Bronchial epithelial cell (primary cell): Measurements from ENCODE around the gene TMEM165. TPM values are rescaled to one million over a fixed set of nuclear protein-coding genes. Genes with fewer than 3 reads are reported as not detected.

Source experiments
- DNase-seq: peaks from one replicate; pipeline ENCODE4 v3.0.0-alpha.2; 2010; ENCODE audit warnings: low read depth
- FAIRE-seq: peaks from 2 replicates; lab custom pipeline; 2011; peaks lifted over from hg19 to GRCh38; lab: Jason Lieb, UNC
- H3K27me3 ChIP-seq: 2 replicates; pipeline ENCODE4 v1.5.1; 2011; ENCODE audit warnings: low read length; ENCODE audit not compliant: control insufficient read depth, insufficient read depth
- H3K36me3 ChIP-seq: 2 replicates; pipeline ENCODE4 v1.5.1; 2011; ENCODE audit warnings: low read length; ENCODE audit not compliant: control insufficient read depth, insufficient read depth
- H3K4me3 ChIP-seq: 2 replicates; pipeline ENCODE4 v1.5.1; 2011; ENCODE audit warnings: mild to moderate bottlenecking, low read depth, low read length, control low read depth
- CTCF ChIP-seq: IDR thresholded peaks from 2 replicates; pipeline ENCODE4 v1.5.1; 2011; ENCODE audit warnings: mild to moderate bottlenecking, moderate library complexity, low read length, control low read depth, inconsistent platforms; ENCODE audit not compliant: insufficient read depth, severe bottlenecking
- total RNA-seq: library from RNA; depleted of rRNA; stranded (reverse); fragments of >200 nt; gene quantifications from 2 replicates; pipeline ENCODE4 v1.2.1, GENCODE V29; 2014

The TMEM165 gene
- total RNA-seq, 1 donor from 2014 or later, result 75.8 TPM

- H3K4me3 ChIP-seq, result no peak overlapping the region
- FAIRE-seq, result no peak
Observed at GRCh38 chr4:55399581-55399980, 3.8 kb downstream of the TMEM165 start.

GRCh38 chr4:55405073-55405472 is 9.3 kb downstream of the TMEM165 start:
- H3K4me3 ChIP-seq, result no peak overlapping the region
- peaks cover 14% of the 10 kb centered on the region for H3K36me3 ChIP-seq
- no peak for DNase-seq
- TF ChIP-seq CTCF, result no peak
- FAIRE-seq, result no peak
- H3K27me3 ChIP-seq, result no peaks in the 10 kb centered on the region

More at GRCh38 chr4:55399581-55399980, 3.8 kb downstream of the TMEM165 start:
- TF ChIP-seq CTCF, result no peak
- Histone ChIP-seq H3K36me3 (peaks cover 10% of the 10 kb centered on the region), H3K27me3 (no peaks in the 10 kb centered on the region)
- no peak for DNase-seq

- Histone ChIP-seq H3K36me3 (peaks cover 15% of the 10 kb centered on the region), H3K4me3 (no peak overlapping the region)
- no peak for FAIRE-seq
Observed at GRCh38 chr4:55406545-55406944, 10.8 kb downstream of the TMEM165 start.

GRCh38 chr4:55407119-55407518 is 11.4 kb downstream of the TMEM165 start:
- Histone ChIP-seq H3K4me3 (no peak overlapping the region), H3K27me3 (no peaks in the 10 kb centered on the region), H3K36me3 (peaks cover 18% of the 10 kb centered on the region)
- no peak for TF ChIP-seq CTCF
- no peak for DNase-seq
- FAIRE-seq, result no peak

More at GRCh38 chr4:55406545-55406944, 10.8 kb downstream of the TMEM165 start:
- no peak for DNase-seq
- no peak for TF ChIP-seq CTCF
- H3K27me3 ChIP-seq, result no peaks in the 10 kb centered on the region

- no peak for DNase-seq
- Histone ChIP-seq H3K4me3 (no peak overlapping the region), H3K27me3 (no peaks in the 10 kb centered on the region), H3K36me3 (peaks cover 18% of the 10 kb centered on the region)
- no peak for FAIRE-seq
- TF ChIP-seq CTCF, result no peak
Observed at GRCh38 chr4:55407764-55408163, 12.0 kb downstream of the TMEM165 start.

- FAIRE-seq (no peak), DNase-seq (no peak)
- Histone ChIP-seq H3K36me3 (peaks cover 16% of the 10 kb centered on the region), H3K27me3 (no peaks in the 10 kb centered on the region), H3K4me3 (no peak overlapping the region)
- TF ChIP-seq CTCF, result no peak
Observed at GRCh38 chr4:55409468-55410171, 13.9 kb downstream of the TMEM165 start.
